Ishikawa (cell line): Measurements from ENCODE around the gene EYA3.

ENCODE experiments used
- EGR1 ChIP-seq: IDR thresholded peaks from 2 replicates; pipeline ENCODE4 v1.6.1; 2012
- FOXM1 ChIP-seq: IDR thresholded peaks from 2 replicates; pipeline ENCODE4 v1.6.1; 2012; ENCODE audit warnings: low read depth, borderline replicate concordance
- NFIC ChIP-seq: IDR thresholded peaks from 2 replicates; pipeline ENCODE4 v1.6.1; 2012
- RAD21 ChIP-seq: IDR thresholded peaks from 2 replicates; pipeline ENCODE4 v1.6.1; 2012; ENCODE audit warnings: low read depth
- YY1 ChIP-seq: IDR thresholded peaks from 2 replicates; pipeline ENCODE4 v1.6.1; 2012; ENCODE audit warnings: low read depth

DNA sequence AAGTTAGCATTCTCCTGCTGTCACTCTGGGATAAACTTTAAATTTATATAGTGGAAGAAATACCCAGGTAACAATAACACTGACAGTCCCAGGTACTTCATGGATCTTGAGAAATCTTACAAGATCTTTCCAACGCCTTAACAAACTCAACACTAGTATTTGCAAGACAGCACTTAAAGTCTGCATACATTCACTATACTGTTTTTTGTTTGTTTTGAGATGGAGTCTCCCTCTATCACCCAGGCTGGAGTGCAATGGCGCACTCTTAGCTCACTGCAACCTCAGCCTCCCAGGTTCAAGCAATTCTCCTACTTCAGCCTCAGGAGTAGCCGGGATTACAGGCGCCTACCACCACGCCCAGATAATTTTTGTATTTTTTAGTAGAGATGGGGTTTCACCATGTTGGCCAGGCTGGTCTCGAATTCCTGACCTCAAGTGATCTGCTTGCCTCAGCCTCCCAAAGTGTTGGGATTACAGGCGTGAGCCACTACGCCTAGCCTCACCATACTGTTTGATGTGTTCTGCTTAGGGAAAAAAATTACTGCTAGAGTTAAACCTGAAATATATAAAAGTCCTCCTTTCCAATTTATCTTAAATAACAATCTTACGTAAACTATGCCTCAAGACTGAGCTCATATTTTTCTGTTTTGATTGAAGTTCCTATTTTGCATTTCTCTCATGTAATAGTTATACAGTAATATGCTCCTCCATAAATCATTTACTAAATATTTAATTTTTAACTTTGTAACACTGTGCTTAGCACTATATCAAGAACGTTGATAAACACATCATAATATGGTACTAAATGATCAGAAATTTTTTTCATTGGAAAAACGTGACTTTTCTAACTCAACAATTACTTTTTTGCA lies 17.5 kb downstream of the EYA3 start:
- TF ChIP-seq FOXM1 (no peak), NFIC (no peak), YY1 (no peak), RAD21 (no peak), EGR1 (no peak)
